Right kidney (tissue), 9 donors: ENCODE results near the gene ADM5.
A peak's percentile ranks its signal among the peaks of the same experiment; 100 is the strongest.

Experiments
- DNase-seq: peaks from one replicate; pipeline ENCODE4 v3.0.0-alpha.2; 2016
- long read RNA-seq, 8 donors: transcript quantifications; one replicate each; lab custom pipeline, GENCODE V29; 2026

ADM5 gene, protein sequence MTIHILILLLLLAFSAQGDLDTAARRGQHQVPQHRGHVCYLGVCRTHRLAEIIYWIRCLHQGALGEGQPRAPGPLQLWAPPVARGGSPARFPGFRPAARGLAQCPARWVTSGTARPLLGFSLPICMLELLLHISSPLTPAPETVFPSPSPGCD
- long read RNA-seq, donor 1: 0 reads
- long read RNA-seq, donor 2, partial matches to known transcripts: 0 of 2 reads
- long read RNA-seq, donor 2, other reads (novel, unspliced or antisense): 0 of 2 reads
- long read RNA-seq, donor 3, partial matches to known transcripts: 0 of 1 reads
- long read RNA-seq, donor 3, other reads (novel, unspliced or antisense): 0 of 1 reads
- long read RNA-seq, donor 4: 0 reads
- long read RNA-seq, donor 5: 0 reads
- long read RNA-seq, donor 6: 0 reads
- long read RNA-seq, donor 7, partial matches to known transcripts: 0 of 1 reads
- long read RNA-seq, donor 7, other reads (novel, unspliced or antisense): 0 of 1 reads
- long read RNA-seq, donor 8: 0 reads

DNA sequence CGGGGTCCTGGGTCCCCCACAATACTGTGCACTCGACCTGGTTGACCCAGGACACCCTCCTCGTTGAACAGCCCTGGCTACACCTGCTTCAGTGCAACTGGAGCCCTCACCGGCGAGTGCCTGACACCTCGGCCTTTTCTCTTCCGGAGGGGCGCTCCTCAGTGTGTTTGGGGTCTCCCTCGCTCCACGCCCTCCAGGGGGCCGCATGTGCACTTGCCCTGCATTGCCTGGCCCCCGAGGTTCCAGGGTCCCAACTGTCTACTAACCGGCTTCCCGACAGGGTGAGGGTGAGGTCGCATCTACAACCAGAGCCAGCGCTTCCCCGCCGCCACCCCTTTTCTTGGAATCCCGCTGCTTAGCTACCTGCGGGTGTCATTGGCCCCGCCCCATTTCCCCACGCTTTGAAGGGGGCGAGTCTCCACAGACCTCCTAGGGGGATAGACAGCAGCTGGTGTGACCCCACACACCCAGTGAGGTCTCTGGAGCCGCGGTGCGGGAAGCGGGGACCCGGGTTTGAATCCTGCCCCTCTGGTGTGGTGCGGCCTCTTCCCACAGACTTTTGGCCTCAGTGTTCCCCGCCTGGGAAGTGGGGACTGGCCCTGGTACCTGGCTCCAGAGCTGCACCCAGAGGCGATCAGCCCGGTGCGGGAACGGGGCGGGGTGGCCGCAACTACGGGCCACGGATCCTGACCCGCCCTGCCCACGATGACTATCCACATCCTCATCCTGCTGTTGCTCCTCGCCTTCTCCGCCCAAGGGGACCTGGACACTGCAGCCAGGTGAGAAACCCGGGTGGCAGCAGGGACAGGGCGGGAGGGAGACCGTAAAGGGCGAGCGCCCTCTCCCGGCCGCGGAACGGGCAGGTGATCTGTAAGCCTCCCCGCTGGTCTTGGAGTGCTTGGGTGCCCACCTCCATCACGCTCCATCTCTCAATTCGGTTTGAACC is at the start of gene ADM5:
ADM5 (plus strand) TSS at position 462 of the 946 bp plus-strand sequence; CDS start at position 706, 244 bp downstream.
- DNase-seq: peak; percentile 65

DNA sequence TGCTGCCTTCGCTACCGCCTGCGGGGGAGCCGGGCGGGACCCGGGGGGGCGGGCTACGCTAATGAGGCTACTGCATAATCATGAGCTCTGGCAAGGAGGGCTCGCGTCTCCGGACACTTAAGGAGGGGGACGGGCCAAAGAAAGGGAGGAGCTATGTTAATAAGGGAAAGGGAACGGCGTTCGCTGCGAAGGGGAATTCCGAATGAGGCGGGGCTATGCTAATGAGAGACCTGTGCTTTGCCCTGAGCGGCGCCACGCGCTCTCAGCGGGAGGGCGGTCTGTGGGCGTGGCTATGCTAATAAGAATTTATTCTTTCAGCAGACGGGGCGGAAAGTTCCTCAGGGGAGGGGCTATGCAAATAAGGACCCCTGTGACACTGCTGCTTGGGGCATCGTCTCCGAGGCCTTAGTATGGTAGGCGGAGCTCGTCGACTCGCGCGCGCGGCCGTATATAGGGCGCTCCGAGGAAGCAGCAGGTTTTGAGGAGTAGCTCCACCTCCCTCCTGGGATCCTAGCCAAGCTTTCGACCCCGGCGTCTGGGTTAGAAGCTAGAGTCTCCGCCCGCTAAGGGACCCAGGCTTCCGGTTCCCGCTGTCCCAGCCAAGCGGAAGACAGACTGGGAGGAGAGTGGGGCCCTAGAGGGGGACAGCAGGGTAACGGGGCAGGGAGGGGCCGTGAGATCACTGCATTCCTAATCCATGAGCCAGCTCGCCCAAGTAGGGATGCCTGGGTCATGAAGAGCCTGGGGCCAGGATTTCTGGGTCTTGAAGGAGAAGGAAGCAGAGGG is 49.1 kb upstream of the ADM5 start, which contains the start of gene RRAS:
RRAS (minus strand) TSS at position 31 of the 786 bp plus-strand sequence. CDS start 45 bp downstream, outside the sequence.
- DNase-seq: peak; percentile 94

DNA sequence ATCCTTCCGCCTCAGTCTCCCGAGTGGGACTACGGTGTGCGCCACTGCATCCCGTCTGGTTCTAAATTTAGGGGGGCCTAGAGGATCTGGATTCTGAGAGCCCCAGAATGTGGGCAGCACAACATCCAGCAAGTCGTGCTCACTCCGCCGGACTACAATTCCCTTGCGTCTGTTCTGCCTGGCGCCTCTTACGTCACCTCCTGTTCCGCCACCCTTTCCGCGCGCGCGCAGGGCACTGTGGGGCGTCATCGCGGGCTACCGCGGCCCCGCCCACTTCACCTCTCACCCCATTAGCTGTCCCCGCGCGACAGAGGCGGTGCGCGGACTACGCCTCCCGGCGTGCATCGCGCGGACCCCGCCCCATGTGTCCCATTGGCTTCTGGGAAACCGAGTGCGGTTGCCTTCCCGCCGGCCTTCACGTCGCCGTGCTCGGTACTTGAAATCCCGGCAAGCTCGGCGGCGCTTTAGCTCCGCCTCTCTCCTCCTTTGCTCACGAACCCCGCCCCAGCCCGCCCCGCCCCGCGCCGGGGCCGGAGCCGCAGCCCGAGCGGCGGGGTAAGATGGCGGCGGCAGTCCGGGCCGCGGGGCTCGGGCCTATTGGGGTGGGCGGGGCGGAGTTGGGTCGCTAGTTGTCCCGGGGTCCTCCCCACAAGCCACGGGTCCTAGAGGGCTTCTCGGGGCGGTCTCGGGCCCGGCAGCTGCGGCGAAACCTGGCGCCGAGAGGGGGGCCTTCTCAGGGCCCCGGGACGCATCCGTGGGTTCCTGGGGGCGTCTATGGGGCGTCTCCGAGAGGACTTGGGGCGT is 47.5 kb upstream of the ADM5 start, which contains the start of gene SCAF1:
SCAF1 (plus strand) TSS at position 522 of the 804 bp plus-strand sequence. CDS start 2,818 bp downstream, outside the sequence.
- DNase-seq: peak; percentile 94

DNA sequence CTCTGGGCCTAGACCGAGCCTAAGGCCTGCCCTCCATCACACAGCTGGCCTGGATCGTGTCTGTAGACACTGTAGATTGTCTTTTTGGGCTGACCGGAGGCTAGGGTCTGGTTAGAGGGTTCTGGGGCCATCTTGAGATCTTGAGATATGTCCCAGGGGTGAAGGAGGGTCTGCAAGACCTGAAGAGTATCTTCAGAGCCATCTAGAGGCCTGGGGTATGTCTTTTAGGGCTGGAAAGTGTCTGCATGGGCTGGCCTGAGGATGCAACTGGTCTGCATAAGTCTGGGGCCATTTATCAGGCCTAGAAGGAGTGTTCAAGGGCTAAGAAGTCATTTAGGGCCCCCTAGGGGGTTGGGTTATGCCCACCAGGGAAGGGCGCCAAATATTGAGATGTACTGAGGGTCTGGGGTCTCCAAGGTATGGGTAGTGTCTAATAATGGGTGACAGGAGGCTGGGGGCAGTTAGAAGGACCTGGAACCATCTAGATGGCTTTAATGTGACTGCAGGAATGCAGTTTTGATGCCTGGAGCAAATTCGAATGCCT is 46.8 kb upstream of the ADM5 start:
- DNase-seq: no peak

DNA sequence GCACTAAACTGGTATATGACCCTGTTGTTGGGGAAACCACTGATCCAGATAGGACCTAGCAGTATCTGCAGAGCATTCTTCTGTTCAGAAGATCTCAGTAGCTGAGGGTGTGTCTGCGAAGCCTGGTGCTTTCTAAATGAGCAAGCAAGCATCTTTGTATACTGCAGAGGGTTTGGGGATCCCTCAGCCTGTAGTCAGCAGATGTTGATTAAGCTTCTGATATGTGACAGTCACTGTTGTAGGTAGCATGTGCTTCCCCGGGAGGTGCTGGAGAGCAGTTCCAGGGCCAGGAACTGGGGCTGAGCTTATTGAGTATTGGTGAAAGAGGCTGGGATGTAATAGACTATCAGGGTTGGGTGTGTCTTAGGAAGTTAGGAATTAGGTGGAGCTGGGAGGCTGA is 45.9 kb upstream of the ADM5 start:
- no peak for DNase-seq

DNA sequence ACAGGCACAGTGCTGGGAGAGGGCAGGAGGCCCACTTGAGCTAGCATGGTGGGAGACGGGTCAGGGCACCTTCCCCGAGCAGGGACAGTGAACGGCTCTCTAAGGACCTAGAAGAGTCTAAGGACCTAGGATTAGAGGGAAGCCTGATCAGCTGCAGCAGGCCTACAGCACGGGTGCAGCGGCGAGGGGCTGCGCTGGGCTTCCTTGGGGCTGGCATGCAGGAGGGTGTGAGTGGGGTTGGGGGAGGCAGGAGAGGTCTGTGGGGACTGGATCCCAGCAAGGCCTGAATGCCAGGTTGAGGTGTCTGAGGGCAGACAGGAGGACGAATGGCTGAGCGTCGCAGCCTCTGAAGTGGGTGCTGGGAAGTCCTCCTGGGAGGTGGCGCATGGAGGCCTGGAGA is 43.8 kb upstream of the ADM5 start:
- no peak for DNase-seq

DNA sequence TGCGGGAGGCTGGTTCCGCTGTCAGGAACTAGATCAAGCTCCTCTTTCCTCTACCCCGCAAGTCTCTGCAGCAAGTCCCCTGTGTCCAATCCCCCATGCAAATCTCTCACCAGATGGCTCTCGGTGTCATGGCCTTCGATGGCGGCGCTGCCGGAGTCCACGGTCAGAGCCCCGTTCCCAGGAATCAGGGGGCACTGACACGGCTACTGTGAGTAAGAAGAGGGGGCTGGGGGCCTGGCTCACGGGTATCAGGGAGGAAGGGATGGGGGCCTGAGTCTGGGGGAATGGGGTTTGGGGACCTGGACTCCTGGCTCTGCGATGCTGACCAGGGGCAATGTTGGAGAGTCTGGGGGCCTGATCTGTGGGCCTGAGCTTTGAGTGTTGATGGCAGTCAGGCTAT is 43.4 kb upstream of the ADM5 start:
- no peak for DNase-seq

DNA sequence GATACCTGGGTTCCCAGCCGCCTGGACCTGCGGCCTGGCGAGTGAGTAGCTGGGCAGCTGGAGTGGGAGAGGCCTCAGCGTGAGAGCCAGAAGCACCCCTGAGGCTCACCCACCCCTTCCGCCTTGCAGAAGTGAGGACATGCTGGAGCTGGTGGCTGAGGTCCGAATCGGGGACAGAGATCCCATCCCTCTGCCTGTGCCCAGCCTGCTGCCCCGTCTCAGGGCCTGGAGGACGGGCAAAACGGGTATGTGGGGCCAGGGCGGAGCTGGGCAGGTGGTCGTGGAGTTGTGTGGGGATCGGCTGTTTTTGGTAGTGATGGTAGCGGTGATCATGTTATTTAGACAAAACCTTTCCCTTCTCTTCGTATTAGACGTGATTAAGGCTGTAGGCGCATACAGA is 42.8 kb upstream of the ADM5 start:
- DNase-seq: no peak

DNA sequence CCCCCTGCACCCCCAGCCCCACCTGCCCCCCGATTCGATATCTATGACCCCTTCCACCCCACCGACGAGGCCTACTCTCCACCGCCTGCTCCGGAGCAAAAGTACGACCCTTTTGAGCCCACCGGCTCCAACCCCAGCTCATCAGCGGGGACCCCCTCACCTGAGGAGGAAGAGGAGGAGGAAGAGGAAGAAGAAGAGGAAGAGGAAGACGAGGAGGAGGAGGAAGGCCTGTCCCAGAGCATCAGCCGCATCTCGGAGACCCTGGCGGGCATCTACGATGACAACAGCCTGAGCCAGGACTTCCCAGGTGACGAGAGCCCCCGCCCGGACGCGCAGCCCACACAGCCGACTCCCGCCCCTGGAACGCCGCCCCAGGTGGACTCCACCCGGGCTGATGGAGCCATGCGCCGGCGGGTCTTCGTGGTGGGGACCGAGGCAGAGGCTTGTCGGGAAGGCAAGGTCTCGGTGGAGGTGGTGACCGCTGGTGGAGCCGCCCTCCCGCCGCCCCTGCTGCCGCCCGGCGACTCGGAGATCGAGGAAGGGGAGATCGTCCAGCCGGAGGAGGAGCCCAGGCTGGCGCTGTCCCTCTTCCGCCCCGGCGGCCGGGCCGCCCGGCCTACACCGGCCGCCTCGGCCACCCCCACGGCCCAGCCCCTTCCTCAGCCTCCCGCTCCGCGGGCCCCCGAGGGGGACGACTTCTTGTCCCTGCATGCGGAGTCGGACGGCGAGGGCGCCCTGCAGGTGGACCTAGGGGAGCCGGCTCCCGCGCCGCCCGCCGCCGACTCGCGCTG is 38.2 kb upstream of the ADM5 start:
- no peak for DNase-seq

DNA sequence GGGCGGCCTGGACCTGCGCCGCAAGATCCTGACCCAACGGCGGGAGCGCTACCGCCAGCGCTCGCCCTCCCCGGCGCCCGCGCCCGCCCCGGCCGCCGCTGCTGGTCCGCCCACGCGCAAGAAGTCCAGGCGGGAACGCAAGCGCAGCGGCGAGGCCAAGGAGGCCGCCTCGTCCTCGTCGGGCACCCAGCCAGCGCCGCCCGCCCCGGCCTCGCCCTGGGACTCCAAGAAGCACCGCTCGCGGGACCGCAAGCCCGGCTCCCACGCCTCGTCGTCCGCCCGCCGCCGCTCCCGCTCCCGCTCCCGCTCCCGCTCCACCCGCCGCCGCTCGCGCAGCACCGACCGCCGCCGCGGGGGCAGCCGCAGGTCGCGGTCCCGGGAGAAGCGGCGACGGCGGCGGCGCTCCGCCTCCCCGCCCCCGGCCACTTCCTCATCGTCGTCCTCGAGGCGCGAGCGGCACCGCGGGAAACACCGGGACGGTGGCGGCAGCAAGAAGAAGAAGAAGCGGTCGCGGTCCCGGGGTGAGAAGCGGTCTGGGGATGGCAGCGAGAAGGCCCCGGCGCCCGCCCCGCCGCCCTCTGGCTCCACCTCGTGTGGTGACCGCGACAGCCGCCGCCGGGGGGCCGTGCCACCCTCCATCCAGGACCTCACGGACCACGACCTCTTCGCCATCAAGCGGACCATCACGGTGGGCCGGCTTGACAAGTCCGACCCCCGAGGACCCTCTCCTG is 37.4 kb upstream of the ADM5 start:
- no peak for DNase-seq

DNA sequence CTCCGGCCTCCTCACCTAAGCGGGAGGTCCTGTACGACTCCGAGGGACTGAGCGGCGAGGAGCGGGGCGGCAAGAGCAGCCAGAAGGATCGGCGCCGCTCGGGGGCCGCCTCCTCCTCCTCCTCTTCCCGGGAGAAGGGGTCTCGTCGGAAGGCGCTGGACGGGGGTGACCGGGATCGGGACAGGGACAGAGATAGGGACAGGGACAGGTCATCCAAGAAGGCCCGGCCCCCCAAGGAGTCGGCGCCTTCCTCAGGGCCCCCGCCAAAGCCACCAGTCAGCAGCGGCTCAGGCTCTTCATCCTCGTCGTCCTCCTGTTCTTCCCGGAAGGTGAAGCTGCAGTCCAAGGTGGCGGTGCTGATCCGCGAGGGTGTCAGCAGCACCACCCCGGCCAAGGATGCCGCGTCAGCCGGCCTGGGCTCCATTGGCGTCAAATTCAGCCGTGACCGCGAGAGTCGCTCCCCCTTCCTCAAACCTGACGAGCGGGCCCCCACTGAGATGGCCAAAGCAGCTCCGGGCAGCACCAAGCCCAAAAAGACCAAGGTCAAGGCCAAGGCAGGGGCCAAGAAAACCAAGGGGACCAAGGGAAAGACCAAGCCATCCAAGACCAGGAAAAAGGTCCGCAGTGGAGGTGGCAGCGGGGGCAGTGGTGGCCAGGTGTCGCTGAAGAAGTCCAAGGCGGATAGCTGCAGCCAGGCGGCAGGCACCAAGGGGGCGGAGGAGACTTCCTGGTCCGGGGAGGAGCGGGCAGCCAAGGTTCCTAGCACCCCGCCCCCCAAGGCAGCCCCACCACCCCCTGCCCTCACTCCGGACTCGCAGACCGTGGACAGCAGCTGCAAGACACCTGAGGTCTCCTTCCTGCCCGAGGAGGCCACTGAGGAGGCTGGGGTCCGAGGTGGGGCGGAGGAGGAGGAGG is 36.6 kb upstream of the ADM5 start:
- DNase-seq: no peak

DNA sequence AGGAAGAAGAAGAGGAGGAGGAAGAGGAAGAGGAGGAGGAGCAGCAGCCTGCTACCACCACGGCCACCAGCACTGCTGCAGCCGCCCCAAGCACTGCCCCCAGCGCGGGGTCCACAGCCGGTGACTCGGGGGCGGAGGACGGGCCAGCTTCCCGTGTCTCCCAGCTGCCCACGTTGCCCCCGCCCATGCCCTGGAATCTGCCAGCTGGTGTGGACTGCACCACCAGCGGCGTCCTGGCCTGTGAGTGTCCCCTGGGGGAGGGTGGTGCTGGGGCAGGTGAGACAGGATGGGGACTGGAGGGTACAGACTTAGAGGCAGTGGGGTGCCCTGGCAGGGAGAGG is 36.0 kb upstream of the ADM5 start:
- no peak for DNase-seq

DNA sequence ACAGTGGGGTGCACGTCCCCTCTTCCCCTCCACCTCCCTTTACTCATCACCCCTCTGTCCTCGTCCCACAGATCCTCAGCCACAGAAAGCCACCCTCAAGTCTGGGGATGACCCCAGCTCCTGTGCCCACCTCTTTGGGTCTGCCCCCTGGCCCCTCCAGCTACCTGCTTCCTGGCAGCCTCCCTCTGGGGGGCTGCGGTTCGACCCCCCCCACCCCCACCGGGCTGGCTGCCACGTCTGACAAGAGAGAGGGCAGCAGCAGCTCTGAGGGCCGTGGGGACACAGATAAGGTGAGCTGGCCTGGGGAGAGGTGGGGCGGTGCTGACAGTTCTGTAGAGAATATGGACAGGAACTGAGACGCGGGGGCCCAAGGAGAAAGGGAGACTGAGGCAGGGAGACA is 34.8 kb upstream of the ADM5 start:
- no peak for DNase-seq

DNA sequence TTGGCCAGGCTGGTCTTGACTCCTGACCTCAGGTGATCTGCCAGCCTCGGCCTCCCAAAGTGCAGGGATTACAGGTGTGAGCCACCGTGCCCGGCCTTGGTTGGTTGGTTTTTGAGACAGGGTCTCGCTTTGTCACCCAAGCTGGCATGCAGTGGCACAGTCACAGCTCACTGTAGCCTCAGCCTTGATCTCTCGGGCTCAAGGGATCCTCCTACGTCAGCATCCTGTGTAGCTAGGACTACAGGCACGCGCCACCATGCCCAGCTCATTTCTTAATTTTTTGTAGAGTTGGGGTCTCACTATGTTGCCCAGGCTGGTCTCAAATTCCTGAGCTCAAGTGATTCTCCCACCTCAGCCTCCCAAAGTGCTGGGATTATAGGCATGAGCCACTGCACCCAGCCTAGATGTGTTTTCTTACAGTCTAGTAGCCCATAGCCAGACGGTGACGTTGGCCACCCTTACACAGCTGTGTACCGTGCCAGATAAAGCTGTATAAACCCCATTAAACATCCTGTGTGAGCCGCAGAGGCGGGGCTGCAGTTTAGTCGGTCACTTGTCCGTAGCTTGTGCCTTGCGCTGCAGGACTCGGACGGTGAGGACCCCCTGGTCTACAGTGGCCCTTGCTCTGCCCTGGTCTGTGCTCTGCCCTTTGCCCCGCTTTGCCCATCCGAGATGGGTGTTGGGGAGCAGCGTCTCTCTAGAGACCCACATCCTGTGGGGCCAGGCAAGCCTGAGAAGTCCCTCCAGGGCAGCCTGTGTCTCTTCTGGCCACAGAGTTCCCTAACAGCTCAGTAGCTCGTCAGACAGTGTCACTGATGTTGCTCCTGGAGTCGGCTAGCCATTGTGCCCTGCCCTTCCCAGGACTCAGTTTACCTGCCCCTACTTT is 33.6 kb upstream of the ADM5 start:
- no peak for DNase-seq

DNA sequence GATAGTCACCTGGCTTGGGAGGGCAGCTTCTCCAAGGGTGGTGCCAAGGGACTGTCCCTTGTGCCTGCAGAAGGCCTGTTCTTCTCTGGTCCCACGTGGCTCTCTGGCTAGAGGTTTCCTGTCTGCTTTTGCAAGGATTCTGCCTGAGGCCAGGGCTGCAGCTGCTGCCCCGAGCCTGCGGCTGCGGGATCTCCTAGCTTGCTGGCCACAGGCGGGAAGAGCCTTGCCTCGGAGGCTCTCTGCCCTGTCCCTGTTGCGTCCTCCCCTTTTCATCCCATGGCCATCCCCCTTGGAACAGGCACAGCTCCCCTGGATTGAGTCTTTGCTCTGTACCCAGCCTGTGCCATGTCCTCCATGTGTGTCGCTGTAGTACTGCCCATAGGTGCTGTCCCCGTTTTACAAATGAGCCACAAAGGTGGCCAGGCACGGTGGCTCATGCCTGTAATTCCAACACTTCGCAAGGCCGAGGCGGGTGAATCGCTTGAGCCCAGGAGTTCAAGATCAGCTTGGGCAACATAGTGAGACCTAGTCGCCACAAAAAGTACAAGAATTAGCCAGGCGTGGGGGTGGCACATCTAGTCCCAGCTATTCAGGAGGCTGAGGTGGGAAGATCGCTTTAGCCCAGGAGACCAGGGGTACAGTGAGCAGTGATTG is 32.8 kb upstream of the ADM5 start:
- no peak for DNase-seq

DNA sequence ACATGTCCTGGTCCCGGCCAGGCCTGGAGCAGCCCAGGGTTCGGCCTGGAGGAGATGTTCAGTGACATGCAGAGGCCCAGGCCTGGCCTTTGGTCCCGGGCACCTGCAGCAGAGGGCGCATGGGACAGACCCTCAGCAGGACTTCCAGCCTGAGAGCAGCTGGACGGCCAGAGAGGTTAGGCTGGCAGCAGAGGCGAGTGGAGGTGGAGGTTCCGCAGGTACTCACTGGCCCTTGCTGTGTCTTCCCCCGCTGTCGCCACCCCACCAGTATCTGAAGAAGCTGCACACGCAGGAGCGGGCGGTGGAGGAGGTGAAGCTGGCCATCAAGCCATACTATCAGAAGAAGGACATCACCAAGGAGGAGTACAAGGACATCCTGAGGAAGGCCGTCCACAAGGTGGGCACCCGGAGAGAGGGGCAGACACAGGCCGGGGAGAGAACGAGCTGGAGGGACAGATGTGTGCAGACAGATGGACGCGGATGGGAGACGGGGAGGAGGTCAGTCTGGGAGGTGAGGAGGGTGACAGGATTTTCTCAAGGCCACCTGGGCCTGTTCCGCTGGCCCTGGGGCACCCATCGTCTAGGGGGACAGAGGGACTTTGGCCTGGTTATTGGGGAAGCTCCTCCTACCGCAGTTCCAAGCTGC is 31.8 kb upstream of the ADM5 start:
- no peak for DNase-seq
